ENCODE data around the gene CST3.
"Not testable (repeated sequence)": the region's sequence is repeated elsewhere in the genome, so short reads cannot be mapped to it uniquely, and the experiment has no call there.

Gene CST3

GRCh38 chr20:23661002-23661429, 23.3 kb upstream of the CST3 start:
- DNase-seq: no peak

GRCh38 chr20:23659989-23660837, 22.5 kb upstream of the CST3 start:
- no peak for DNase-seq

- not testable (repeated sequence) for DNase-seq
Observed at GRCh38 chr20:23659610-23659988, 21.8 kb upstream of the CST3 start.

- no peak for DNase-seq
Observed at GRCh38 chr20:23658989-23659609, 21.3 kb upstream of the CST3 start.

GRCh38 chr20:23658336-23658735, 20.6 kb upstream of the CST3 start:
- DNase-seq: no peak

GRCh38 chr20:23657202-23657601, 19.4 kb upstream of the CST3 start:
- no peak for DNase-seq

GRCh38 chr20:23656372-23656771, 18.6 kb upstream of the CST3 start:
- no peak for DNase-seq

GRCh38 chr20:23655491-23656211, 17.9 kb upstream of the CST3 start:
- peak; percentile 53 for DNase-seq

GRCh38 chr20:23654717-23655116, 17.0 kb upstream of the CST3 start:
- DNase-seq: no peak

GRCh38 chr20:23654000-23654399, 16.2 kb upstream of the CST3 start:
- DNase-seq: no peak

- no peak for DNase-seq
Observed at GRCh38 chr20:23653400-23653938, 15.7 kb upstream of the CST3 start.

- no peak for DNase-seq
Observed at GRCh38 chr20:23652926-23653325, 15.2 kb upstream of the CST3 start.

- no peak for DNase-seq
Observed at GRCh38 chr20:23652371-23652770, 14.6 kb upstream of the CST3 start.

- no peak for DNase-seq
Observed at GRCh38 chr20:23651117-23651516, 13.4 kb upstream of the CST3 start.

- no peak for DNase-seq
Observed at GRCh38 chr20:23649830-23650417, 12.2 kb upstream of the CST3 start.

GRCh38 chr20:23649242-23649641, 11.5 kb upstream of the CST3 start:
- no peak for DNase-seq

- DNase-seq: no peak
Observed at GRCh38 chr20:23647346-23647745, 9.6 kb upstream of the CST3 start.

- no peak for DNase-seq
Observed at GRCh38 chr20:23646106-23646873, 8.5 kb upstream of the CST3 start.

GRCh38 chr20:23645575-23645974, 7.8 kb upstream of the CST3 start:
- DNase-seq: no peak

- DNase-seq: no peak
Observed at GRCh38 chr20:23644164-23644563, 6.4 kb upstream of the CST3 start.

GRCh38 chr20:23643659-23644058, 5.9 kb upstream of the CST3 start:
- no peak for DNase-seq

Data from GF-D8 (cell line).